Measurements from ENCODE around the gene LEMD2. TPM values are rescaled to one million over a fixed set of nuclear protein-coding genes. Genes with fewer than 3 reads are reported as not detected.

Gene LEMD2
- total RNA-seq, 4 donors from 2014 or later, result 31.0 to 83.3 (median 37.6) TPM

DNA sequence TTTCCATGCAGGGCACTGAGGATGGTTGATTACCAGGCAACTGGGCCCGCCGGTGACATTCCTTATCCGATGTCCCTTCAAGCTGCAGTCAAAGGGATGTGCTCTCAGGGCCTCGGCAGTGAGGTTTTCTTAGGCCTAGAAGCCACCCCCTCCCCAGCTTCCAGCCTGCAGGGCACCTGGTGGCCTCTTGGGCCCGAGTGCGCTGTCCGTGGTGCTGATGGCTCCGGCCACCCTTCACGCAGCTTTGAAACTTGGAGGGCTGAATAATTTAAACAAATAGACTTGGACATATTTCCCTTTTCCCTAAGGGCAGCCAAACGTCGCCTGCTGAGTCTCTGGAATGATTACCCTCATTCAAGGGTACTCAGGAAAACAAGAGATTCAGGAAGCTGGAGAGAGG, 23.7 kb upstream of the LEMD2 start:
- peaks cover 0 to 6% of the 10 kb centered on the region in 2 donors for H3K27me3 ChIP-seq
- no peak for TF ChIP-seq POLR2A (IDR thresholded peaks at IDR 0.05)
- TF ChIP-seq, protein P1, sequence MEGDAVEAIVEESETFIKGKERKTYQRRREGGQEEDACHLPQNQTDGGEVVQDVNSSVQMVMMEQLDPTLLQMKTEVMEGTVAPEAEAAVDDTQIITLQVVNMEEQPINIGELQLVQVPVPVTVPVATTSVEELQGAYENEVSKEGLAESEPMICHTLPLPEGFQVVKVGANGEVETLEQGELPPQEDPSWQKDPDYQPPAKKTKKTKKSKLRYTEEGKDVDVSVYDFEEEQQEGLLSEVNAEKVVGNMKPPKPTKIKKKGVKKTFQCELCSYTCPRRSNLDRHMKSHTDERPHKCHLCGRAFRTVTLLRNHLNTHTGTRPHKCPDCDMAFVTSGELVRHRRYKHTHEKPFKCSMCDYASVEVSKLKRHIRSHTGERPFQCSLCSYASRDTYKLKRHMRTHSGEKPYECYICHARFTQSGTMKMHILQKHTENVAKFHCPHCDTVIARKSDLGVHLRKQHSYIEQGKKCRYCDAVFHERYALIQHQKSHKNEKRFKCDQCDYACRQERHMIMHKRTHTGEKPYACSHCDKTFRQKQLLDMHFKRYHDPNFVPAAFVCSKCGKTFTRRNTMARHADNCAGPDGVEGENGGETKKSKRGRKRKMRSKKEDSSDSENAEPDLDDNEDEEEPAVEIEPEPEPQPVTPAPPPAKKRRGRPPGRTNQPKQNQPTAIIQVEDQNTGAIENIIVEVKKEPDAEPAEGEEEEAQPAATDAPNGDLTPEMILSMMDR (IDR thresholded peaks at IDR 0.05), result peak in 3 of 4 experiments; percentile 8 to 25 (median 22)
- intact Hi-C loops (cut with DNase I; ENCODE audit: low total_unique reads), result no loop called here
- H3K27ac ChIP-seq, result no peak overlapping the region
- H3K9me3 ChIP-seq, result no peaks in the 10 kb centered on the region
- DNase-seq, result no peak
- no peaks in the 10 kb centered on the region for H3K36me3 ChIP-seq
- H3K4me3 ChIP-seq, result no peak overlapping the region
- H3K4me1 ChIP-seq, result no peaks in the 10 kb centered on the region

DNA sequence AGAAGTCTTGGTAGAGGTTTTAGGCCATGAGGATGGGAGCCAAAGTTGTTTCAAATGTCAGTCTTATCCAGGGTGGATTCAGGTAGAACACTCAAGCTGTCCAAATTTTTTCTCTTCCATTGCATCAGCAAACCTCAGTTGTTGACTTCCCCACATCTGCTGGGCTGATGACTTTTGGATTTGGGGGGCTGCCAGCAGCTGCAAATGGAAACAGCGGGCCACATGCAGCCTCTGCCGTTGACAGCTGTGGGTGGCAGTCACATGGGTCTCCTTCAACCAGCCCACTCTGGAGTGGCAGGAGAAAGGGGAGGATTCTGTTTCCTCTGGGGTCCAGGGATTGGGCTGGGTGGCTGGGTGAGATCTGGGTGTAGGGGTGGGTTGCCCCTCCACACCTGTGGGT, 20.7 kb upstream of the LEMD2 start:
- intact Hi-C loops (cut with DNase I; ENCODE audit: low total_unique reads), result no loop called here
- no peak for DNase-seq
- Histone ChIP-seq H3K27ac (no peak overlapping the region), H3K4me3 (no peak overlapping the region), H3K4me1 (no peaks in the 10 kb centered on the region), H3K27me3 (peaks cover 0 to 6% of the 10 kb centered on the region in 2 donors), H3K36me3 (no peaks in the 10 kb centered on the region), H3K9me3 (no peaks in the 10 kb centered on the region)
- TF ChIP-seq, protein P1 (IDR thresholded peaks at IDR 0.05), result no peak

DNA sequence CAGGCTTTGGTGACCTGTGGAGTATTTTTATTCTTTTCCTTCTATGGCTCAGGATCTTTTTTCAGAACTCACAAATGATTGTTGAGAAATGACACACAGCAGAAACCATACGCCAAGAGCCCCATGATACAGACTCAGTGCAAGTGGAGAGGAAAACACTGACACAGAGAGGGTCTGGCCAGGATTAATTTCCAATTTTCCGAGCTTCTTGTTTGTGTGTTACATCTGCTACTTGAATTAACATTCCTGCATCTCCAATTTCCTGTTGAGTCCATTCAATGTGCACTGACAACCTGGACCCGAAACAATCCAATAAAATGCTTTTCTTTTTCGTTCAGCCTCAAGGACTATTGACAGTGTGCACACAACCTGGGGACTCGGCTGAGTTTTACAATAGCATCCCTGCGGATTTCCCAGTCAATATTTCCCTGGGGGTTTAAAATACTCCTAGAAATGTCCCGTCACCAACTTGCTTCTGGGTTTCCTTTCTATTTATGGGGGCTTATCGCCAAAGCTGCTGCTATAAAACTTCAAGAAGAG, 19.8 kb upstream of the LEMD2 start:
- DNase-seq, result no peak
- Histone ChIP-seq H3K4me3 (no peak overlapping the region), H3K9me3 (no peaks in the 10 kb centered on the region), H3K27ac (no peak overlapping the region), H3K4me1 (no peaks in the 10 kb centered on the region), H3K27me3 (peaks cover 0 to 5% of the 10 kb centered on the region in 2 donors), H3K36me3 (no peaks in the 10 kb centered on the region)
- no peak for TF ChIP-seq POLR2A (IDR thresholded peaks at IDR 0.05)
- TF ChIP-seq, protein P1 (IDR thresholded peaks at IDR 0.05), result no peak
- intact Hi-C loops (cut with DNase I; ENCODE audit: low total_unique reads), result no loop called here

DNA sequence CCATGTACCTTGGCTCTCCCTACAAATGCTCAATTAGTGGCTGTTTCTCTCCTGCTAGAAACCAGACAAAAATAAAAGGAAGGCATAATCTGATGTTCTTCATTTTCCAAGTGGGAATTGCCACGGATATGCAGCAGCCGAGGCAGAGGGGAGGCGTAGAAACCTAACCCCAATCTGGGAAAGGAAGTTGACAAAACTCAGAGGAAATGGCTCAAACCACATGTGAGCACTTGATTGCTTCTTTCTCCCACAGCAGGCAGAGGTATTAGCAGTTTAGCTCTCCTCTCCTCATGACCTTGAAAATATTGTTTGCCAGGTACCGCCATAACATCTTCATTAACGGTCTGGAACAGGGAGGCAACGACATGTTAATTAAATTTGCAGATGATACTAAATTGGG, 18.7 kb upstream of the LEMD2 start:
- no peak for TF ChIP-seq POLR2A (IDR thresholded peaks at IDR 0.05)
- TF ChIP-seq, protein P1 (IDR thresholded peaks at IDR 0.05), result no peak
- Histone ChIP-seq H3K9me3 (no peaks in the 10 kb centered on the region), H3K27ac (no peak overlapping the region), H3K4me3 (no peak overlapping the region), H3K36me3 (no peaks in the 10 kb centered on the region), H3K27me3 (no peaks in the 10 kb centered on the region), H3K4me1 (no peaks in the 10 kb centered on the region)
- intact Hi-C loops (cut with DNase I; ENCODE audit: low total_unique reads), result no loop called here
- DNase-seq, result no peak

DNA sequence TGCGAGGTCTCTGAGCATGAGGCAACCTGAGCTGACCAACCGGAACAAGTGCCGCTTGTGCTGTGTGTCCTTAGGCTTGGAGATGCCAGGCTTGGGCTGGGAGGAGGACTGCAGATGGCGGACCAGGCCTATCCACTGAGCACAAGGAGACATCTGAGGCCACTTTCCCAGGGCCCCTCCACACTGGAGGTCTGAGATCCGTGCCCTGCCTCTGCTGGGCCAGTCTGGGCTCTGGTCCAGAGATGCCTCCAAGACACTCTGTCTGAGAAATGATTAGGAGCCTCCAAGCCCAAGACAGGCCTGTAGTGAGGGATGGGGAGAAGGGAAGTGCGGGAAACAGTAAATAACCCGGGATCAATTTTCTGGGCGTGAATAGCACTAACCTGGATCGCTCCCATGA, 17.9 kb upstream of the LEMD2 start:
- DNase-seq, result no peak
- H3K4me3 ChIP-seq, result no peak overlapping the region
- no peaks in the 10 kb centered on the region for H3K36me3 ChIP-seq
- intact Hi-C loops (cut with DNase I; ENCODE audit: low total_unique reads), result no loop called here
- no peaks in the 10 kb centered on the region for H3K4me1 ChIP-seq
- H3K27ac ChIP-seq, result no peak overlapping the region
- TF ChIP-seq POLR2A (IDR thresholded peaks at IDR 0.05), result no peak
- TF ChIP-seq, protein P1 (IDR thresholded peaks at IDR 0.05), result no peak
- H3K9me3 ChIP-seq, result no peaks in the 10 kb centered on the region
- no peaks in the 10 kb centered on the region for H3K27me3 ChIP-seq
